Thyroid gland (tissue), 4 donors: Measurements from ENCODE around the gene PPARG. TPM values are rescaled to one million over a fixed set of nuclear protein-coding genes. Genes with fewer than 3 reads are reported as not detected.

ENCODE experiments used
- DNase-seq, 2 donors: peaks; one replicate each; pipeline ENCODE4 v3.0.0-alpha.2; 2019
- H3K27ac ChIP-seq, 3 donors: fragments of 200-600 bp; sonication (generic); 1 replicate in 2 of 3; 2 replicates in 1 of 3; pipeline ENCODE4 v1.5.1; 2016 to 2019; ENCODE audit warnings: mild to moderate bottlenecking in 1 of 3, moderate library complexity in 1 of 3
- H3K27me3 ChIP-seq: fragments of 200-600 bp; sonication (generic); one replicate; pipeline ENCODE4 v1.5.1; 2019
- H3K36me3 ChIP-seq, 2 donors: fragments of 200-600 bp; sonication (generic); one replicate each; pipeline ENCODE4 v1.5.1; 2016 to 2019
- H3K4me1 ChIP-seq, 2 donors: fragments of 200-600 bp; sonication (generic); one replicate each; pipeline ENCODE4 v1.5.1; 2017 to 2019
- H3K4me3 ChIP-seq, 3 donors: fragments of 200-600 bp; sonication (generic); replicated peaks in 1 of 3; 1 replicate in 2 of 3; 2 replicates in 1 of 3; pipeline ENCODE4 v1.5.1; 2016; ENCODE audit warnings: mild to moderate bottlenecking in 1 of 3
- H3K9me3 ChIP-seq: fragments of 200-600 bp; sonication (generic); one replicate; pipeline ENCODE4 v1.5.1; 2017
- POLR2A ChIP-seq, 2 donors: fragments of 450-650 bp; IDR thresholded peaks; one replicate each; pipeline ENCODE4 v1.6.1; 2017; ENCODE audit warnings: antibody characterized with exemption in 2 of 2, mild to moderate bottlenecking in 2 of 2, moderate library complexity in 1 of 2
- WGBS, 2 donors: methylation state at CpG; one replicate each; pipeline ENCODE4 v1.1.5; 2017; 5-methylcytosine and 5-hydroxymethylcytosine counted together
- intact Hi-C: fragments of 100-400 bp; cut with DNase I; formaldehyde crosslinking; loops from one replicate; pipeline ENCODE4 v1.15.1; 2023
- total RNA-seq, 4 donors: library from RNA; depleted of rRNA; stranded (reverse); fragments of >200 nt; gene quantifications; one replicate each; pipeline ENCODE4 v1.2.3, GENCODE V29; 2016
- TF ChIP-seq, protein P1 (sequence below), 6 experiments: fragments of 200-600 bp in 3 of 6; fragments of 450-650 bp in 3 of 6; sonication (generic) in 3 of 6; IDR thresholded peaks; one replicate each; pipeline ENCODE4 v1.5.1; 2016 to 2019; ENCODE audit warnings: antibody characterized with exemption in 6 of 6, mild to moderate bottlenecking in 2 of 6, inconsistent platforms in 1 of 6, moderate library complexity in 1 of 6

Gene PPARG
- total RNA-seq, 4 donors from 2014 or later: 20.0 to 27.3 (median 23.7) TPM

DNA sequence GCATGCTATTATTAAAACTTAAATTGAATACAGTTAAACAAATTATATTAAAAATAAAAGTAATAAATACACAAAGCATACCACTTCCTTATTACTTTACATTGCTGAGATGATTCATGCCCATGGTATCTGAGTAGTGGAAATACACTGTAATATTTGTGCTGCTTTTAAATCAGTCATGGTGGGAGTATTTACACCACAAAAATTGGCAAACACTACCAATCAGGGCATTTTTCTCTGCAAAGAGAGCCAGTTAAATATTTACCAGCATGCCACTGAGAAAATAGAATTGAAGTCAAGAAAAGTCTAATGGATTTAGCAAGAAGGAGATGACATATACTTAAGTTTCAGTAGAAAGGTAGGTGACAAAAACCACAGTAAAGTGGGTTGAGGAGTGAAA lies 19.6 kb downstream of the PPARG start:
- H3K4me1 ChIP-seq: no peaks in the 10 kb centered on the region
- no peak overlapping the region for H3K4me3 ChIP-seq
- H3K27ac ChIP-seq: no peak overlapping the region
- H3K36me3 ChIP-seq: no peaks in the 10 kb centered on the region
- no peaks in the 10 kb centered on the region for H3K9me3 ChIP-seq
- H3K27me3 ChIP-seq: no peaks in the 10 kb centered on the region
- intact Hi-C loops: no loop called here
- no peak for DNase-seq
- TF ChIP-seq POLR2A (IDR thresholded peaks at IDR 0.05): no peak
- TF ChIP-seq, protein P1, sequence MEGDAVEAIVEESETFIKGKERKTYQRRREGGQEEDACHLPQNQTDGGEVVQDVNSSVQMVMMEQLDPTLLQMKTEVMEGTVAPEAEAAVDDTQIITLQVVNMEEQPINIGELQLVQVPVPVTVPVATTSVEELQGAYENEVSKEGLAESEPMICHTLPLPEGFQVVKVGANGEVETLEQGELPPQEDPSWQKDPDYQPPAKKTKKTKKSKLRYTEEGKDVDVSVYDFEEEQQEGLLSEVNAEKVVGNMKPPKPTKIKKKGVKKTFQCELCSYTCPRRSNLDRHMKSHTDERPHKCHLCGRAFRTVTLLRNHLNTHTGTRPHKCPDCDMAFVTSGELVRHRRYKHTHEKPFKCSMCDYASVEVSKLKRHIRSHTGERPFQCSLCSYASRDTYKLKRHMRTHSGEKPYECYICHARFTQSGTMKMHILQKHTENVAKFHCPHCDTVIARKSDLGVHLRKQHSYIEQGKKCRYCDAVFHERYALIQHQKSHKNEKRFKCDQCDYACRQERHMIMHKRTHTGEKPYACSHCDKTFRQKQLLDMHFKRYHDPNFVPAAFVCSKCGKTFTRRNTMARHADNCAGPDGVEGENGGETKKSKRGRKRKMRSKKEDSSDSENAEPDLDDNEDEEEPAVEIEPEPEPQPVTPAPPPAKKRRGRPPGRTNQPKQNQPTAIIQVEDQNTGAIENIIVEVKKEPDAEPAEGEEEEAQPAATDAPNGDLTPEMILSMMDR (IDR thresholded peaks at IDR 0.05): no peak

DNA sequence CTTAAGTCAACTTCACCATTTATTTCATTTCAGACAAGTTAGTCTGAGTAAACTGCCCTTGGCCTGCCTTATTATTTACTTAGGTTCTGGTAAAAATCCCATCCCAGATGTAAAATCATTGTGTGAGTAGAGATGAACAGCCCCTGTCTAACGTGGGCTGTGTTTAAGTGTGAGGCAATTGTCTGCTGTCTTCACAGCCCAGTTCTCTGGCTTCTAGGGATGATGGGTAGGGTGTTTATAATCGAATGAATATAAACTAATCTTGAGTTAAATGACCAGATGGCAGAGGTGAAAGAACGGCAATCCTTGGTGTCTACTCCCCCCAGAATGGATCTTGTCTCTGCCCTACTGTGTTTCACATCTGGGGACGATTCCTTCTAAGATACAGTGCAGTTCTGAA lies 20.8 kb downstream of the PPARG start:
- DNase-seq: no peak
- intact Hi-C loops: no loop called here
- Histone ChIP-seq H3K4me3 (no peak overlapping the region), H3K9me3 (no peaks in the 10 kb centered on the region), H3K27ac (no peak overlapping the region), H3K4me1 (no peaks in the 10 kb centered on the region), H3K27me3 (no peaks in the 10 kb centered on the region), H3K36me3 (no peaks in the 10 kb centered on the region)
- TF ChIP-seq, protein P1 (IDR thresholded peaks at IDR 0.05): no peak
- no peak for TF ChIP-seq POLR2A (IDR thresholded peaks at IDR 0.05)
- 72 to 74% methylated on average over 4 of the region's 4 CpGs for WGBS, 2 donors

DNA sequence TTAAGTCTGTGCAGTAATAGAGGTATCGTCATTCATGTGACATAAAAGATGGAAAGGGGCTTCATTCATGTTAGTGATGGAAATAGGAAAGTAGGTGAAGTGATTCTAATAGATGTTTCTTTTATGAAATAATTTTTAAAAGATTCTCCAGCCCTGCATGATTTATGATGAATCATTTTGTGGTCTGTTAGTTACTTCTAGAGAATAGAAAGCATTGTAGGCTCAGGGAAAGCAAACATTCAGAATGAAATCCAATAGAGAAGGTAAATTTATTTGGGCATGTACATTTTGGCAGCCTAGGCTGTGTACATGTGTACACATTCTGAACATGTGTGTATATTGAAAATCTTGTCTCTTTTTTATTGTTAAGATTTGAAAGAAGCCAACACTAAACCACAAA lies 23.1 kb downstream of the PPARG start:
- no peaks in the 10 kb centered on the region for H3K36me3 ChIP-seq
- no peaks in the 10 kb centered on the region for H3K4me1 ChIP-seq
- no peak for DNase-seq
- intact Hi-C loops: no loop called here
- TF ChIP-seq POLR2A (IDR thresholded peaks at IDR 0.05): no peak
- TF ChIP-seq, protein P1 (IDR thresholded peaks at IDR 0.05): no peak
- 92 to 95% methylated on average over 1 of the region's 1 CpG for WGBS, 2 donors
- no peaks in the 10 kb centered on the region for H3K27me3 ChIP-seq
- no peaks in the 10 kb centered on the region for H3K9me3 ChIP-seq
- no peak overlapping the region for H3K4me3 ChIP-seq
- no peak overlapping the region for H3K27ac ChIP-seq

DNA sequence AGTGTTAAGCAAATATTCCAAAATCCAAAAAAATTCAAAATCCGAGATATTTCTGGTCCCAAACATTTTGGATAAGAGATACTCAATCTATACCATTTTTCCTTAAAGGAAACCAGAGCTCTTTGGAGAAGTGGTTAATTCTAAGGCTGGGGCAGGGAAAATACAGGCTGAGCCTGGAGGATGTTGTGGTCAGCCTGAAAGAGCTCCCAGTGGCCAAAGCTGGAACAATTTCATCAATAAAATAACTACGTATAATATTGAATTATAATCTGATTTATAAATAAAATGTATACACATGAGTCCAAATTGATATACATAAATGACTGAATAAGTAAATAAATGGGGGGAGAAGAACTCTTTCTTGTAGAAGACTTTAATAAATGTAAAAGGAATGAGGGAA lies 24.6 kb downstream of the PPARG start:
- DNase-seq: no peak
- no peak for TF ChIP-seq POLR2A (IDR thresholded peaks at IDR 0.05)
- TF ChIP-seq, protein P1 (IDR thresholded peaks at IDR 0.05): no peak
- no peaks in the 10 kb centered on the region for H3K4me1 ChIP-seq
- intact Hi-C loops: no loop called here
- WGBS, 2 donors: 89 to 95% methylated on average over 2 of the region's 2 CpGs
- no peaks in the 10 kb centered on the region for H3K9me3 ChIP-seq
- no peaks in the 10 kb centered on the region for H3K27me3 ChIP-seq
- H3K4me3 ChIP-seq: no peak overlapping the region
- H3K36me3 ChIP-seq: no peaks in the 10 kb centered on the region
- H3K27ac ChIP-seq: no peak overlapping the region

DNA sequence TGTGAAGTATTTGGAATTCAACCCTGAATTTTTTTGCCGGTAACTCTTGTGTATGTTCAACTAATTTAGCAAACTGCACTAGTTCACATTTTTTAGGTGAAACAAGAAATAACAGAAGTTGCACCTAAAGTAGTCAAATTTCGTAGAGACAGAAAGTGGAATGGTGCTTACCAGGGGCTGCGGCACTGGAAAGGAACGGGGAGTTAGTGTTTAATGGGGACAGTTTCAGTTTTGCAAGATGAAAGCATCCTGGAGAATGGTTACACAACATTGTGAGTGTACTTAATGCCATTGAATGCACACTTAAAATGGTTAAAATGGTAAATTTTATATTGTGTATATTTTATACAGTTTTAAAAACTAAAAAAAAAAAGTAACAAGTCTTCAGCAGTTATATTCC lies 27.4 kb downstream of the PPARG start:
- Histone ChIP-seq H3K9me3 (no peaks in the 10 kb centered on the region), H3K4me1 (no peaks in the 10 kb centered on the region), H3K27ac (no peak overlapping the region), H3K4me3 (no peak overlapping the region), H3K27me3 (no peaks in the 10 kb centered on the region), H3K36me3 (no peaks in the 10 kb centered on the region)
- 85 to 90% methylated on average over 4 of the region's 4 CpGs for WGBS, 2 donors
- TF ChIP-seq, protein P1 (IDR thresholded peaks at IDR 0.05): no peak
- TF ChIP-seq POLR2A (IDR thresholded peaks at IDR 0.05): no peak
- DNase-seq: no peak
- intact Hi-C loops: no loop called here
